ENCODE data around the gene CMIP. TPM values are rescaled to one million over a fixed set of nuclear protein-coding genes. Genes with fewer than 3 reads are reported as not detected.

Gene CMIP
- total RNA-seq, 6 experiments from 2014 or later: 12.2 to 23.0 (median 16.5) TPM

- no peak for TF ChIP-seq POLR2A (IDR thresholded peaks at IDR 0.05)
- TF ChIP-seq, protein P1, sequence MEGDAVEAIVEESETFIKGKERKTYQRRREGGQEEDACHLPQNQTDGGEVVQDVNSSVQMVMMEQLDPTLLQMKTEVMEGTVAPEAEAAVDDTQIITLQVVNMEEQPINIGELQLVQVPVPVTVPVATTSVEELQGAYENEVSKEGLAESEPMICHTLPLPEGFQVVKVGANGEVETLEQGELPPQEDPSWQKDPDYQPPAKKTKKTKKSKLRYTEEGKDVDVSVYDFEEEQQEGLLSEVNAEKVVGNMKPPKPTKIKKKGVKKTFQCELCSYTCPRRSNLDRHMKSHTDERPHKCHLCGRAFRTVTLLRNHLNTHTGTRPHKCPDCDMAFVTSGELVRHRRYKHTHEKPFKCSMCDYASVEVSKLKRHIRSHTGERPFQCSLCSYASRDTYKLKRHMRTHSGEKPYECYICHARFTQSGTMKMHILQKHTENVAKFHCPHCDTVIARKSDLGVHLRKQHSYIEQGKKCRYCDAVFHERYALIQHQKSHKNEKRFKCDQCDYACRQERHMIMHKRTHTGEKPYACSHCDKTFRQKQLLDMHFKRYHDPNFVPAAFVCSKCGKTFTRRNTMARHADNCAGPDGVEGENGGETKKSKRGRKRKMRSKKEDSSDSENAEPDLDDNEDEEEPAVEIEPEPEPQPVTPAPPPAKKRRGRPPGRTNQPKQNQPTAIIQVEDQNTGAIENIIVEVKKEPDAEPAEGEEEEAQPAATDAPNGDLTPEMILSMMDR (IDR thresholded peaks at IDR 0.05): no peak
These were observed 191.8 kb downstream of the CMIP start for GRCh38 chr16:81636298-81636993.

DNA sequence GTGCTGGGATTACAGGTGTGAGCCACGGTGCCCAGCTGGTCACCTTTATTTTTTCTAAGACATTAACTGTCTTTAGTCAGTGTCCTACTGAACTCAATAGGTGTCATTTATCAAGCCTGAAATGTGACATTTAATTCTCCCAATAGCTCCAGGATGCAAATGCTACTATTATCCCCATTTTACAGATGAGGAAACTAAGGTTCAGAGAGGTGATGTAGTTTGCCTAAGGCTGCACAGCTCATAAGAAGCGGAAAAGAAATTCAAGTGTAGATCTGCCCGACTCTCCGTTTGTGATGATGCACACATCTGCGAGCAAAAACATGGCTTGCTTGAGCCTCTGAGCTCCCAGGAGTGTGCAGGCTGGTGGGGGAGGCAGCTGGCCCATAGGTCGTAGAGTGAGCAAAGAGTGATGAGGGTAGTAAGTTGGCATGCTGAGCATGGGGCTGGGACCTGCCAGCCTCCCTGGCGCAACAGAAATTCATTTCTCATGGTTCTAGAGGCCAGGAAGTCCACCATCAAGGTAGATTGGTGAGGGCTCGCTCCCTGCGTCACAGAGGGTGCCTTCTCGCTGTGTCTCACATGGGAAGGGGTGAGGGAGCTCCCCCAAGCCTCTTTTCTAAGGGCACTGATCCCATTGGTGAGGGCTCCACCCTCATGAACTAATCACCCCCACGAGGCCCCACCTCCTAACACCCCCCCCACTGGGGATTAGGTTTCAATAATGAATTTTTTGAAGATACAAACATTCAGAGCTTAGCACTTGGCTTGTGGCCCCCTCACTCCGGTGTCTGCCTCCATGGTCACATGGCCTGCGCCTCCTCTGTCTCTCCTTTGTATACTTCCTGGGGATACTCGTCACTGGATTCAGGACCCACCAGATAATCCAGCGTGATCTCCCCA lies 193.0 kb downstream of the CMIP start:
- peaks cover 0 to 40% (median 21%) of the 10 kb centered on the region in 4 donors for H3K4me1 ChIP-seq

More at GRCh38 chr16:81636298-81636993, 191.8 kb downstream of the CMIP start:
- ATAC-seq: peak in 1 of 4 donors; percentile 14
- intact Hi-C loops (cut with DNase I): no loop called here
- no peak for DNase-seq
- no peaks in the 10 kb centered on the region for H3K9me3 ChIP-seq
- peaks cover 0 to 43% (median 21%) of the 10 kb centered on the region in 4 donors for H3K4me1 ChIP-seq
- no peaks in the 10 kb centered on the region for H3K36me3 ChIP-seq
- 48% methylated on average over 12 of the region's 16 CpGs for WGBS (ENCODE audit: insufficient coverage, low coverage, low lambda C conversion rate, missing lambda C conversion rate)
- no peak overlapping the region for H3K4me3 ChIP-seq
- H3K27me3 ChIP-seq: no peaks in the 10 kb centered on the region
- no peak overlapping the region for H3K27ac ChIP-seq

GRCh38 chr16:81638286-81638945 lies 193.8 kb downstream of the CMIP start:
- Histone ChIP-seq H3K9me3 (no peaks in the 10 kb centered on the region), H3K36me3 (no peaks in the 10 kb centered on the region), H3K27ac (no peak overlapping the region), H3K27me3 (no peaks in the 10 kb centered on the region), H3K4me1 (peaks cover 0 to 36% (median 21%) of the 10 kb centered on the region in 4 donors), H3K4me3 (no peak overlapping the region)
- TF ChIP-seq, protein P1 (IDR thresholded peaks at IDR 0.05): no peak
- no peak for TF ChIP-seq POLR2A (IDR thresholded peaks at IDR 0.05)
- DNase-seq (no peak), ATAC-seq (no peak)
- intact Hi-C loops (cut with DNase I): no loop called here
- WGBS (ENCODE audit: insufficient coverage, low coverage, low lambda C conversion rate, missing lambda C conversion rate): 93% methylated on average over 10 of the region's 13 CpGs

More for the DNA sequence above, 193.0 kb downstream of the CMIP start:
- H3K36me3 ChIP-seq: no peaks in the 10 kb centered on the region
- no peaks in the 10 kb centered on the region for H3K27me3 ChIP-seq
- TF ChIP-seq, protein P1 (IDR thresholded peaks at IDR 0.05): no peak
- no peak for TF ChIP-seq POLR2A (IDR thresholded peaks at IDR 0.05)
- intact Hi-C loops (cut with DNase I): no loop called here
- ATAC-seq (no peak), DNase-seq (no peak)
- H3K9me3 ChIP-seq: no peaks in the 10 kb centered on the region
- no peak overlapping the region for H3K4me3 ChIP-seq
- WGBS (ENCODE audit: insufficient coverage, low coverage, low lambda C conversion rate, missing lambda C conversion rate): 76% methylated on average over 8 of the region's 15 CpGs
- H3K27ac ChIP-seq: no peak overlapping the region

GRCh38 chr16:81639348-81639747 lies 194.7 kb downstream of the CMIP start:
- Histone ChIP-seq H3K4me1 (peaks cover 0 to 33% (median 16%) of the 10 kb centered on the region in 4 donors), H3K36me3 (no peaks in the 10 kb centered on the region), H3K4me3 (no peak overlapping the region), H3K9me3 (no peaks in the 10 kb centered on the region), H3K27me3 (no peaks in the 10 kb centered on the region), H3K27ac (no peak overlapping the region)
- WGBS (ENCODE audit: insufficient coverage, low coverage, low lambda C conversion rate, missing lambda C conversion rate): 82% methylated on average over 6 of the region's 8 CpGs
- ATAC-seq: no peak
- intact Hi-C loops (cut with DNase I): no loop called here
- TF ChIP-seq, protein P1 (IDR thresholded peaks at IDR 0.05): no peak
- TF ChIP-seq POLR2A (IDR thresholded peaks at IDR 0.05): no peak
- DNase-seq: no peak

Measured in right lobe of liver (tissue), 6 donors.